Nucleus accumbens (tissue), 56 donors: ENCODE results near the gene IL17D.
A peak's percentile ranks its signal among the peaks of the same experiment; 100 is the strongest.
"Not testable (repeated sequence)": the region's sequence is repeated elsewhere in the genome, so short reads cannot be mapped to it uniquely, and the experiment has no call there.

ENCODE experiments used
- DNase-seq, 56 donors: peaks; one replicate each; lab custom pipeline; 2025; lab: John Stamatoyannopoulos, UW

Gene IL17D

DNA sequence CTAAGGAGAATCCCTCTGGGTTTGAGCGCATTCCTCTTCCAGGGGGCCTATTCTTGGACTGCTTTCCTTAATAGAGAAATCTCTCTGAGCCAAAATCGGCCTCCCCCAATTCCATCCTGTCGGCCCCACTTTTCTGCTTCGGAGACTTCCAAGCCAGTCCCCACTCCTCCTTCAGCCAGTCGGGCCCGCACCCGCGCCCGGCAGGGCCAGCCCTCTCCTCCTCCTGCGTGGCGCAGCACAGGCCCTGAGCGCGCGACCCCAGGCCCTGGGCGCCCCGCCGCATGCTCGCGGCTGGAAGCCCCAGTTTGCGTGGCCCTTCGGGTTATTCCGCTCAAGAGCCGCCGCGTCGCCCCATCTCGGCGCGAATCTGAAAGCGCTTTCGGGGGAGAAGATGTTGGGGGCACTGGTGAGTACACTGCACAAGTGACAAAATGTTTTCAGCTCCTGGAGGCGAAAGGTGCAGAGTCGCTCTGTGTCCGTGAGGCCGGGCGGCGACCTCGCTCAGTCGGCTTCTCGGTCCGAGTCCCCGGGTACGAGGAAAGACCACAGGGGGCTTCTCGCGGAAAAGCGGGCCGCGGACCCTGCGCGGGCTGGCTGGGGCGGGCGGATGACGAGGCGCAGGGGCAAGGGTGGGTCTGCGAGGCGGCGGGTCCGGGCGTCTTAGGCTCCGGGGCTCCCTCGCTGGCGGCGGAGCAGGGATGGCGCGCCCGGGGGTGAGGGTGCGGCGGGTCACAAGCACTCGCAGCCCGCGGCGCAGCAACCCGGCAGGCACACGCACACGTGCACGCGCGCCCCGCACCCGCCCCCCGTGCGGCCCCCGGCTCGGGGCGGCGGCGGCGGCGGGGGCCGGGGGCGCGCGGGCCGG lies at the start of gene IL17D:
TSS of gene IL17D (plus strand) at position 785 of the 865 bp plus-strand sequence. CDS start 303 bp downstream, outside the sequence.
- DNase-seq, result peak in 28 of 56 donors; percentile 10 to 72 (median 52)

DNA sequence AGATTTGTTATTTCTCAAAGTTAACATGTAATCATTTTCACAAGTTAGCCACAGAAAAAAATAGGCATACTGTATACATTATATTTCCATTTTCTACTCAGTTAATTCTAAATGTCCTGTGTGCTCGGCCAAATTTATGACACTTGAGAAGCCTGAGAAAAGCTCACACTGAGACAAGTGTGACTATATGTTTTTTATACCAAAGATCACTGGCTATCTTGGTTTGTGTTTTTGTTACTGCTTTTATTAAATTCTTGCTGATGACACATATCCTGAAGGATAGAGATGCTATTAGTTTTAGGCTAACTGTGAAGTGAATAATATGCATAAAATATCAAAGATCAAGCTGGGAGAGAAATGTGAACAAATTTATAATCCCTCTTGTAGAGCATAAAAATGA lies 49.3 kb upstream of the IL17D start:
- no peak for DNase-seq

DNA sequence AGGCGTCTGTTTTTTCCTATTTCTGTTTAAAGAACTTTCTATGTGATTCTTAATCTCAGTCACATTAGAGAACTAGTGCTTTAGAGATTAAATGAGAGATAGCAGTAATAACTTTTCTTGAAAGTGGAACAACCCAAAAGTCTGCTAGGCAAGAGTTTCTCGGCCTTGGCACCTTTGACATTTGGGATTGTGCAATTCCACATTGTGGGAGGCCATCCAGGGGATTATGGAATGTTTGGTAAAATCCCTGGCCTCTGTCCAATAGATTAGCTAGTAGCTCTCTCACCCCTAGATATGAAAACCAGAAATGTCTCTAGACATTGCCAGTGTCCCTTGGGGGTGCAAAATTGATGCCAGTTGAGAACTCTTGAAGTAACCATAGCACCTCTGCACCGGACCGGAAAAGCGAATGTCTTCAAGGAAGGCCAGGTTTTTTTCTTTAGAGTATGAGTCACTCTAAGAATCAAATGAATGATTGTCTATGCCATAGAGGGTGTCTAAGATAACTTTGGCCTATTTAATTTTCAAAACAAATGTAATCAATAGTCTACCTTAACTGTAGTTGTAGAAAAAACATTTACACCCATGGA lies 45.0 kb upstream of the IL17D start:
- no peak for DNase-seq

GRCh38 chr13:20664351-20664750 lies 39.1 kb upstream of the IL17D start:
- DNase-seq, result peak in 10 of 56 donors; percentile 6 to 54 (median 26)

DNA sequence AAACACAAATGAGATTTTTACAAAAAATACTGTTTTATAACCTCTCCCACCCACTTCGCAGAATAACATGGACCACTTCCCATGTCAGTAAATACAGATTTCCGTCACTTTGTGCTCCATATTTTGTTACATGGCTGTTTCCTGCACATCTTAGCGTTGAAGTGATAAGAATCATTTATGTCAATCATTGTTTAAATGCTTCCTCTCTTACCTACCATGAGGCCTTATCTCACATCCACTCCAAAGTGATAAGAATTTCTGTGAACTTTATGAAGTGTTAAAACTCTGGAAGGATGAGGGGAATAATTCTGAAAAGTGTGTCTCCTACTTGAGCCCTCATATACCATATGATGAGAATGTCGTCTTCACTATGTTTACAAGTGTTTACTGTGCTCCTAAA lies 36.6 kb upstream of the IL17D start:
- DNase-seq, result no peak

DNA sequence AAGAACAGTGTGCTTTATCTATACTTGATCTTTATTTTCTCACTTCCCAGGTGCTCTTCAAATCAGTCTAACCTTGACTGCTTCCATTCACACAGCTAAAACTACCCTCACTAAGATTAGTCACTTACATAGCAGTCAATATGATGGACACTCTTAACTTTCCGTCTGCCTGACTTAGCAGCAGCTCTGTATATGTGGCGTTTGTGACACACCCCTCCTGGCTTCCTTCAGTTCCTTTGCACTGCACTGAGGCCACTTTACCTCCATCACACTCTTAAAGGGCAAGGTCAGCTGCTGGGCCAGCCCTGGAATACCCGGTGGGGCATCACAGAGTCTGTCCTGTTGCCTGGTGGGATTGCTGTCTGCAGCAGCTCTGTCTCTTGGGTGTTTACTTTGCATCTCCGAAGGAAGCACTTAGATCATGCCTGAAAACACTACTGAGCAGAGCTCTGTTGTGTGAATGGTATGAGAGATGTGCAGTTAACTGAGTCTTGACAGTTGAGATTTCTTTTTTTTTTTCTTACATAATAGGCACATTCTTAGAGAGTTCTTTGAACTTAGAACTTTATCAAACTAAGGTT lies 35.6 kb upstream of the IL17D start:
- DNase-seq, result no peak

DNA sequence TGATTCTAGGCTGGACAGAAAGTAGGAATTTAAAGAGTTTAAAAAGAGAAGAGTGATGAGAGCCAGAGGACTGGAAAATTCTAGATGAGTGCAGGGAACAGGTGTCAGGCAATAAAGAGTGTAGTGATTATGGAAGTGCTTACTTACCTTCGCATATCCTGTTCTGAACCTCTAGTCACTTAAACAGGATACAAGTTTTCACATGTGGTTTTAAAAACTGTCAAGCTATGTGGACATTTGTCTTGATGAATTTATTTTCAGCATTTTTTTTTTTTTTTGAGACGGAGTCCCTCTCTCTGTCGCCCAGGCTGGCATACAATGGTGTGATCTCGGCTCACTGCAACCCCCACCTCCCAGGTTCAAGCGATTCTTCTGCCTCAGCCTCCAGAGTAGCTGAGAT lies 34.3 kb upstream of the IL17D start:
- DNase-seq, result no peak

- peak in 8 of 56 donors; percentile 7 to 54 (median 24) for DNase-seq
These were observed 31.7 kb upstream of the IL17D start for GRCh38 chr13:20671789-20672188.

DNA sequence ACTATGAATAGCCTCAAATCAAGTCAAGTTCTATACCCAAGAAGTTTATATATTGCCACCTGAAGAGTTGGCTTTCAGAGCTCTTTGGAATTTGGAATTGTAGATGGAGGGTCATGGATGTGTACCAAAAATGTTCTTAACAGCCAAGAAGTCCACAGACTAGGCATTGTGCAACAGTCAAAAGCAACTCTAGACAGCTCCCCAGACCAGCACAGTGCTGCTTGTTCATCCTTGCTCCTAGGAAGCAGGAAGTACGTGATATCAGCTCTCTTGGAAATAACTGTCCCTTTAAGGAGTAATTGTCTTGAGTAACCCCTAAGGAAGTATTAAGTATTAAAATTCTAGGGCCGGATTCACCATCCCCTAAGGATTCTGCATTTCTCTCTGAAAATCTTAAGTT lies 30.7 kb upstream of the IL17D start:
- DNase-seq, result no peak

- DNase-seq, result peak in 8 of 56 donors; percentile 10 to 48 (median 16)
These were observed 29.8 kb upstream of the IL17D start for GRCh38 chr13:20673715-20674114.

- no peak for DNase-seq
These were observed 27.3 kb upstream of the IL17D start for GRCh38 chr13:20676213-20676612.

GRCh38 chr13:20678606-20679005 lies 24.9 kb upstream of the IL17D start:
- DNase-seq, result peak in 1 of 56 donors; percentile 8

DNA sequence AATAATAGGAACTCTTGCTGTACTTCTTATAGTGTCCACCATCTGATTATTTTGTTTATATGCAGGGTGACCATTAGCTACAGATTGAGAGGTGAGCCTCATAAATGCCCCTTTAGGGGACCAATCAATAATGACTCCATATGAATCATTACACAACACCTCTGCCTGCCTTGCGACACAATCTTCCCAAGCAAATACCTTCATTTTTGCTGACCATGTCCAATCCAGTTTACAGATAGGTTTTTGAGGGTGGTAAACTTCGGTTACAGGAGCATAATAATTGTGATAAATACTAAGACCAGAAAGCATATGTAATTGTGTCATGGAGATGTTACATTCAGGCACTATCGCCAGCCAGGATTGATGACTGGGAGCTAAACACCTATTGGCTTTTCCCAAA lies 23.6 kb upstream of the IL17D start:
- no peak for DNase-seq

DNA sequence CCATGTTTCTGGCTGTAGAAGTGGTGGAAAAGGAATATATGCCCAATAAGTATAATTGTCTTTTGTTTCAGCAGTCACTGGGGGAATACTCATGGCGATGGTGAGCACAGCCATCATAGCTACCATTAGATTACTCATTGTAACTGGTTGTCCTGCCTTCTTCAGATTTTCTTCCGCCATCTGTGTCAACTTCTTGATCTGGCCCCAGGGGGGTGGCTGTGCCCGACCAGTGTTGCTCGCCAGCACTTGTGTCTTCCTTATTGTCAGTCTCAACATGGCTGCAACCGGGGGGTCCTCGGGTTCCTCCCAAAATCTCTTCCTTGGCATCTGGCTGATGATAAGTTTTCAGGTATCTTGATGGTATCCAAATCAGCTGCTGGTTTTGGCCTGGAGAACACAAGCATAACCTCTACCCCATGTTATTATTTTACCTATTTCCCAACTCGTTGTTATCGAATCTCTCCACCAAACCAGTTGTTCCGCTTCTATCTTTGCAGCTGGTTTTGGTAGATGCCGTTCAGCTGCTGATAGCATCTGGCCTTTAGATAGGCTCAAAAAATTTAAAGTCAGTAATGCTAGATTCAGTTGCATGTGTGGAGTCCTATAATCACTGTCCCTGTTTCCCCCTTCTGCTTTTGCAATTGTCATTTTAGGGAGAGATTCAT lies 23.0 kb upstream of the IL17D start:
- DNase-seq, result no peak

GRCh38 chr13:20681481-20681880 lies 22.0 kb upstream of the IL17D start:
- not testable (repeated sequence) for DNase-seq

DNA sequence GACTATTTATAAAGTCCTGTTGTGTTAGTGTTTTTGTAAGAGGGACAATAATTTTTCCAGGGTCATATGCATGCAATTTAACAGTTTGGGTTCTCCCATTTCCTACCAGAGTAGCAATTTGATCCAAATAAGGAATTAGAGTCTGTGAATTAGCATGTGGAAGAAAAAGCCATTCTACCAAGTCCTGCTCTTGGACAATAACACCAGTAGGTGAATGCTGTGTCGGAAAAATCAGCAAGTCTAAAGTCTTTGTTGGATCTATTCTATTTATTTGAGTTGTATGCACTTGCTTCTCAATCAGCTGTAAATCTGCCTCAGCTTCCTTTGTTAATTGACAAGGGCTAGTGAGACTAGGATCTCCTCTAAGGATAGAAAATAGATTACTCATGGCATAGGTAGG lies 21.4 kb upstream of the IL17D start:
- DNase-seq, result no peak

DNA sequence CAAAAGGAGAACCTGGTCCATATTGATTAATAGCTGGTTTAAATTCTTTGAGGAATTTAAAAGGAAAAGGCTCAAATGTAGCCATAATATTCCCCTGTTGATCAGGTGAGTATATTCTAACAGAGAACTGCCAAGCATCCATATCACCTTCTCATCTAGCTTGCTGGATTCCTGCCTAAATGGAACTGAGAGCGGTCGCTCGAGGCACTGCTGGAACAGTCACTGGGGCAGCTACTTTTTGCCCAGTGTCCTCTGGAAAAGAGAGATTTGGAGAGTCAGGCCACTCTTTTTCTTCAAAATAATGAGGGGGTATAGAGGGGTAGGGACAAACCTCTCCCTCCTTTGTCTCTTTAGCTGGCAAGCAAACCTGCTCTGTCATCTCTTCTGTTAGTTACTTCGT lies 19.5 kb upstream of the IL17D start:
- DNase-seq, result no peak

DNA sequence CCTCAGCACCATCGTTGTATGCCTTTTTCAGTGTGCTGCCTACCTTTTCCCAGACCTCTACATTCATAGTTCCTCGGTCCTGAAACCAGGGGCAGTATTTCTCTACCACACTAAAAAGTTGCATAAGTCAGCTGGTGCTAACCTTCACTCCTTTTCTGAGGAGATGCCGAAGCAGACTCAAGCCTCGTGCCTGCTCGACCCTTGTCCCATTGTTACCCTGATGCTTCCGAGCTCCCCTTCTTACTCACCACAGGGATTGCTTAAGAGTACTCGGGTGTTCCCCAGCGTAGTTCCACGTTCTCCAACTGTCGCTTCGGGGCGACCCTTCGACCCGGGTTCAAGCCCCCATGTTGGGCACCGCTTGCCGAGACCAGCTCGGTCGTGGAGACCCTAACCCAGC lies 19.0 kb upstream of the IL17D start:
- no peak for DNase-seq

DNA sequence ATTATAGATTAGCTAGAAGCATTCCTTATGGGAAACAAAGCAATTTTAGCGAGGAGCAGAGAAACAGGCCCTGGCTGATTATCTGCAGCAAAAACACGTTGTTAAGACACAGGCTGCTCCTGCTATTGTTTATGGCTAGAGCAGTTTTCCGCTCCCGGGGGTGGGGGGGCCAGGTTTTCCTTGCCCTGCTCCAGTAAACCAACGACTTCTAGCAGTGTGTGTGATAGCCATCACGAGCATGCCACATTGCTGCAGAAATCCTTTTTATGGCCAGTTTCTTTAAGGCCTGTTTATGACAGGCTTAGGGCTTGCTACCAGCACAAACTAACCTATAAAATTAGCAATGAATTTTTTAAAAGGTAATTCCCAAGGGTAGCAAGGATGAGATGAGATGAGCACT lies 18.4 kb upstream of the IL17D start:
- DNase-seq, result no peak

DNA sequence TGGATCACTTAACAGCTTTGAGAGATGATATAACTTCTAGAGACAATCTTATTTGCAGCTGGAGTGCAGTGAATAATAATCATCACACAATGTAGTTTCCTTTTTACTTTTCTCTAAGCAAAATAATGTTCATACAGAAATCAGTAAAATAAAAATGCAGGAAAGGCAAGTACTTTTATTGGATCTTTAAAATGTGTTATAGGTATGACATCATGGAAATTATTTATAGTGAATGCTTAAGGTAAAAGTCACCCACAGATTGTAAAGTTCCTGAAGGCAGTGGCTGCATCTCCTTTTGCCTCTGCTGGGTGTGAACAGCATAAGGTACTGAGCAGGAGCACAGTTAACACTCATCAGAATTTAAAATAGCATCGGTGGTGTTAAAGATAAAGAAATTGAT lies 17.3 kb upstream of the IL17D start:
- DNase-seq, result no peak
